Astrocyte (in vitro differentiated cells and primary cell): ENCODE data around the gene CDH20.

ENCODE experiments used
- CTCF ChIP-seq: IDR thresholded peaks from 2 replicates; pipeline ENCODE4 v1.5.1; 2011; ENCODE audit warnings: low read depth, mild to moderate bottlenecking, inconsistent platforms, low read length, moderate library complexity; ENCODE audit not compliant: insufficient read depth
- EZH2 ChIP-seq: IDR thresholded peaks from 2 replicates; pipeline ENCODE4 v1.6.1; 2012; ENCODE audit warnings: mild to moderate bottlenecking, low read length, inconsistent platforms; ENCODE audit not compliant: insufficient read depth

DNA sequence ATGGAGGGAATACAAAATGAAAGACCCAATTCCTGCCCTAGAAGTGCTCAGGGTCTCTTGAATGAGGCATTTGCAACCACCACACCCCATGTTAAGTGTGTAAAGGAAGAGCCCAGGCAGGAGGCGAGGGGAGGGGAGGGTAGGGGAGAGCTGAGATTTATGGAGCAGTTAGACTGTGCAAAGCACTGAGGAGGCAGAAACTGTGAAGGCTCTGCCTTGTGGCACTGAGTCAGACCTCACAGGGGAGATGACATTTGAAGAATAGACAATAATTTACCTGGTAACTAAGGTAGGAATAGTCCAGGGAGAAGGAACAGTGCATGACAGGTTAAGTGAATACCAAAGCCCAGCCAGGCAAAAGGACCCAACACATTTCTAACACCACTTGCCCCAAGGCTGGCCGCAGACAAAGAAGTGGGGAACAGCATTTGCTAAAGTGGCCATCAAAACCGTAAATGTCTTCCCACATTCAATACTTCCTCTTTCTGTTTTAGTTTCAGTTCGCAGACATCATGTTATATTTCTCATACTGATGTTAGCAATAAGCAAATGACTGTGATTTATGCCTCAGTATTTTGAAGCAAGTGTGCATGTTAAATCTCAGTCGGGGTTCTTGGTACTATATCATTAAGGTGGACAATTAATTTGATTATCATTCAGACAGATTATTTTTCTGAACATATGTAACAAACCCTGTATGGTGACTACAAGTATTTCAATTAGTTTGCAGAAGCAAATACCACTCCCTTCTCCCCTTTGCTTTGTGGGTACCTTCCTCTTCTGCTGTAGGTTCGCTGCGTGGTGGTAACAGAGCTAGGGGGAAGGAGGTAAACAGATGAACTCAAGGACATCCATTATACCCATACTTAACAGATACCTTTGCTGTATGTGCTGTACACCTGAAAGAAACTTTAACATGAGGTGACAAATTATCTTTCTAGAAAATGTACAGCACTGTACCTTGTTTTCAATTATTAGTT lies 27.5 kb downstream of the CDH20 start:
- TF ChIP-seq CTCF = no peak
- TF ChIP-seq EZH2 = no peak
